B cell (primary cell): ENCODE results near the gene ACAN. TPM values are rescaled to one million over a fixed set of nuclear protein-coding genes. Genes with fewer than 3 reads are reported as not detected.

ENCODE experiments used
- ATAC-seq: fragments of 200-7000 bp; cut with Tn5 transposase; one replicate; pipeline ENCODE4 v1.10.0; 2021; ENCODE audit warnings: low read depth, mild to moderate bottlenecking, moderate number of reproducible peaks, moderate library complexity
- CTCF ChIA-PET: fragments of 350-600 bp; sonication (Branson Sonifier 250); formaldehyde crosslinking; loops from one replicate; lab custom pipeline; 2021; ENCODE audit warnings: antibody characterized with exemption, inconsistent platforms; lab: Charles Lee
- POLR2A ChIA-PET: fragments of 350-600 bp; sonication (Branson Sonifier 250); formaldehyde crosslinking; loops from one replicate; lab custom pipeline; 2021; ENCODE audit warnings: antibody characterized with exemption; lab: Charles Lee
- DNase-seq: peaks from one replicate; pipeline ENCODE4 v3.0.0; 2013
- H2AFZ ChIP-seq: 2 replicates; pipeline ENCODE4 v1.6.1; 2012; ENCODE audit warnings: mild to moderate bottlenecking, low read depth, low read length; ENCODE audit not compliant: insufficient read depth, poor library complexity, severe bottlenecking
- H3K27ac ChIP-seq, 2 donors: 1 replicate in 1 of 2; 2 replicates in 1 of 2; pipeline ENCODE4 v1.5.1; 2012 to 2013; ENCODE audit warnings: low read length in 2 of 2, mild to moderate bottlenecking in 2 of 2, moderate library complexity in 1 of 2
- H3K27me3 ChIP-seq, 4 experiments: fragments of 200-600 bp in 1 of 4; sonication (generic) in 1 of 4; replicated peaks in 1 of 4; 1 replicate in 2 of 4; 2 replicates in 2 of 4; pipeline versions ENCODE4 v1.6.1 to v1.7.0; 2013 to 2016; ENCODE audit warnings: low read length in 3 of 4, mild to moderate bottlenecking in 2 of 4, mixed read lengths in 1 of 4, moderate library complexity in 1 of 4; ENCODE audit not compliant: insufficient read depth in 4 of 4, control insufficient read depth in 3 of 4; ENCODE audit errors: control extremely low read depth in 1 of 4
- H3K36me3 ChIP-seq, 2 experiments: replicated peaks in 1 of 2; 1 replicate in 1 of 2; 2 replicates in 1 of 2; pipeline versions ENCODE4 v1.6.1 to v1.7.1; 2013; ENCODE audit warnings: low read length in 1 of 2; ENCODE audit not compliant: insufficient read depth in 2 of 2, control insufficient read depth in 1 of 2; ENCODE audit errors: control extremely low read depth in 1 of 2, extremely low read depth in 1 of 2
- H3K4me1 ChIP-seq, 2 donors: fragments of 200-600 bp in 1 of 2; sonication (generic) in 1 of 2; 1 replicate in 1 of 2; 2 replicates in 1 of 2; pipeline versions ENCODE4 v1.5.1 to v1.6.1; 2013 to 2017; ENCODE audit warnings: low read length in 2 of 2; ENCODE audit not compliant: control insufficient read depth in 2 of 2, insufficient read depth in 2 of 2
- H3K4me2 ChIP-seq: replicated peaks from 2 replicates; pipeline ENCODE3; 2012; ENCODE audit warnings: mild to moderate bottlenecking, low read depth, low read length; ENCODE audit not compliant: poor library complexity, severe bottlenecking
- H3K4me3 ChIP-seq, 5 experiments: fragments of 200-600 bp in 1 of 5; sonication (generic) in 1 of 5; 1 replicate in 3 of 5; 2 replicates in 2 of 5; pipeline versions ENCODE4 v1.5.1 to v1.7.0; 2011 to 2016; ENCODE audit warnings: low read length in 4 of 5, mild to moderate bottlenecking in 4 of 5, low read depth in 2 of 5, control low read depth in 1 of 5, moderate library complexity in 1 of 5; ENCODE audit not compliant: insufficient read depth in 1 of 5; ENCODE audit errors: control extremely low read depth in 1 of 5, extremely low read depth in 1 of 5
- H3K79me2 ChIP-seq: fragments of 200-600 bp; sonication (generic); one replicate; pipeline ENCODE4 v1.6.0; 2016; ENCODE audit warnings: low read length; ENCODE audit not compliant: control insufficient read depth, insufficient read depth
- H3K9ac ChIP-seq: fragments of 200-600 bp; sonication (generic); 2 replicates; pipeline ENCODE4 v1.6.1; 2017; ENCODE audit warnings: mild to moderate bottlenecking, low read length, moderate library complexity
- H3K9me3 ChIP-seq, 3 donors: one replicate each; pipeline versions ENCODE4 v1.6.1 to v1.7.1; 2013; ENCODE audit warnings: low read length in 2 of 3; ENCODE audit not compliant: control insufficient read depth in 2 of 3, insufficient read depth in 1 of 3; ENCODE audit errors: control extremely low read depth in 1 of 3
- H4K20me1 ChIP-seq: 2 replicates; pipeline ENCODE4 v1.6.0; 2012; ENCODE audit warnings: mild to moderate bottlenecking, low read length; ENCODE audit not compliant: insufficient read depth, control insufficient read depth, poor library complexity, severe bottlenecking
- H3K27ac Mint-ChIP-seq: one replicate; pipeline ENCODE4 v1.8.0; 2021; ENCODE audit warnings: mixed read lengths
- H3K27me3 Mint-ChIP-seq: one replicate; pipeline ENCODE4 v1.8.0; 2021; ENCODE audit warnings: mixed read lengths
- H3K4me1 Mint-ChIP-seq: one replicate; pipeline ENCODE4 v1.8.0; 2021; ENCODE audit warnings: mixed read lengths
- H3K4me3 Mint-ChIP-seq: one replicate; pipeline ENCODE4 v1.8.0; 2021; ENCODE audit warnings: mixed read lengths
- H3K9me3 Mint-ChIP-seq: one replicate; pipeline ENCODE4 v1.8.0; 2022; ENCODE audit warnings: mixed read lengths; ENCODE audit not compliant: insufficient read depth
- CTCF ChIP-seq: fragments of 200-600 bp; IDR thresholded peaks from one replicate; pipeline ENCODE4 v1.8.0; 2022; ENCODE audit warnings: antibody characterized with exemption, mild to moderate bottlenecking
- EZH2 ChIP-seq: IDR thresholded peaks from 2 replicates; pipeline ENCODE4 v1.6.1; 2012; ENCODE audit warnings: borderline replicate concordance, low read depth, mild to moderate bottlenecking, moderate library complexity, low read length; ENCODE audit not compliant: insufficient read depth, poor library complexity, severe bottlenecking
- WGBS: methylation state at CpG from one replicate; pipeline ENCODE4 v1.1.5; 2013; ENCODE audit warnings: missing lambda C conversion rate; ENCODE audit not compliant: insufficient coverage; 5-methylcytosine and 5-hydroxymethylcytosine counted together
- intact Hi-C: fragments of 100-400 bp; cut with micrococcal nuclease; formaldehyde crosslinking; loops from one replicate; pipeline ENCODE4 v1.10.0; 2022
- polyA plus RNA-seq: library from polyadenylated mRNA; depleted of rRNA; stranded (reverse); fragments of >200 nt; gene quantifications from 2 replicates; pipeline ENCODE4 v1.2.3, GENCODE V29; 2012
- total RNA-seq, 2 donors: library from RNA; stranded (reverse); fragments of 120-200 nt in 1 of 2; gene quantifications; 1 replicate in 1 of 2; 2 replicates in 1 of 2; pipeline versions ENCODE4 v1.2.3 to v1.2.4, GENCODE V29; 2013 to 2022

The ACAN gene
- total and polyA plus RNA-seq, 2 donors (not counting 1 experiment from before 2014, with no cell fraction given): 0.01 TPM; not detected in 1

DNA sequence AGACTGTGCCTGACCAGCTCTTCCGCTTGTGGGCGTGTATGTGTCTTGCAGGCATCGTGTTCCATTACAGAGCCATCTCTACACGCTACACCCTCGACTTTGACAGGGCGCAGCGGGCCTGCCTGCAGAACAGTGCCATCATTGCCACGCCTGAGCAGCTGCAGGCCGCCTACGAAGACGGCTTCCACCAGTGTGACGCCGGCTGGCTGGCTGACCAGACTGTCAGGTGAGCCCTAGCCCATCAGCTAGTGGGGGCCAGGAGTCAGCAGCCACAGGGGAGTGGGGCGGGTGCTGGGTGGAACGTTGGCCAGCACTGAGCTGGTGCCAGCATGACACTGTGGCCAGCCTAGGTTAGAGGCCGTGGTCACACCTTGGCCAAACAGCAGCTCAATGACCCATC, 36.7 kb downstream of the ACAN start:
- TF ChIP-seq CTCF (no peak), EZH2 (no peak)
- Histone ChIP-seq H3K36me3 (no peaks in the 10 kb centered on the region), H4K20me1 (no peaks in the 10 kb centered on the region), H3K27ac (no peak overlapping the region), H3K79me2 (no peaks in the 10 kb centered on the region), H3K4me1 (no peaks in the 10 kb centered on the region), H3K9me3 (no peaks in the 10 kb centered on the region), H3K27me3 (no peaks in the 10 kb centered on the region), H3K9ac (no peak overlapping the region), H3K4me2 (no peak overlapping the region), H3K4me3 (no peak overlapping the region), H2AFZ (no peak overlapping the region)
- peaks cover 2% of the 10 kb centered on the region for H3K4me1 Mint-ChIP-seq
- H3K9me3 Mint-ChIP-seq: no peaks in the 10 kb centered on the region
- intact Hi-C loops: no loop called here
- no peak for ATAC-seq
- WGBS: 92% methylated on average over 16 of the region's 16 CpGs
- POLR2A ChIA-PET: no interaction called here
- CTCF ChIA-PET: no interaction called here
- H3K4me3 Mint-ChIP-seq: no peak overlapping the region
- DNase-seq: no peak
- H3K27ac Mint-ChIP-seq: no peak overlapping the region
- peaks cover 6% of the 10 kb centered on the region for H3K27me3 Mint-ChIP-seq

DNA sequence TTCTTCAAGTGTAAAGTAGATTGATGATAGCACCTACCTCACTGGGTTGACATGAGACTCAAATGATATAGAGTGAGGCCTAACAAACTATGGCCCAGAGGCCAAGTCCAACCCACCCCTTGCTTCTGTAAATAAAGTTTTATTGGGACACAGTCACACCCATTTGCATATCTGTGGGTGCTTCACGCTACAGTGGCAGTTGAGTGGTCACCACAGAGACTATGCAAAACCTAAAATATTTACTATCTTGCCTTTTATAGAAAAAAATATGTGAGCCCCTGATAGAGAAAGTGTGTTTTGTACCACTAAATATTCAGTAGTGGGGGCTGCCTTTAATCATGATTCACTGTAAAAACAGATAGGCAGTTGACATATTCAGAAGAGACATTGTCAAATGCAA, 38.0 kb downstream of the ACAN start:
- Histone ChIP-seq H3K4me3 (no peak overlapping the region), H3K79me2 (no peaks in the 10 kb centered on the region), H3K9me3 (no peaks in the 10 kb centered on the region), H3K27me3 (no peaks in the 10 kb centered on the region), H2AFZ (no peak overlapping the region), H3K27ac (no peak overlapping the region), H3K4me2 (no peak overlapping the region), H3K4me1 (no peaks in the 10 kb centered on the region), H3K36me3 (no peaks in the 10 kb centered on the region), H3K9ac (no peak overlapping the region), H4K20me1 (no peaks in the 10 kb centered on the region)
- TF ChIP-seq EZH2 (no peak), CTCF (no peak)
- POLR2A ChIA-PET: no interaction called here
- WGBS: no CpG with 5 or more reads among the region's 1 CpG
- CTCF ChIA-PET: no interaction called here
- H3K4me1 Mint-ChIP-seq: peaks cover 3% of the 10 kb centered on the region
- peaks cover 6% of the 10 kb centered on the region for H3K27me3 Mint-ChIP-seq
- no peak for DNase-seq
- intact Hi-C loops: no loop called here
- no peak overlapping the region for H3K27ac Mint-ChIP-seq
- ATAC-seq: no peak
- no peaks in the 10 kb centered on the region for H3K9me3 Mint-ChIP-seq
- no peak overlapping the region for H3K4me3 Mint-ChIP-seq
